ENCODE data around the gene CLEC18A. TPM values are rescaled to one million over a fixed set of nuclear protein-coding genes. Genes with fewer than 3 reads are reported as not detected.
A peak's percentile ranks its signal among the peaks of the same experiment; 100 is the strongest.
"Not testable (repeated sequence)": the region's sequence is repeated elsewhere in the genome, so short reads cannot be mapped to it uniquely, and the experiment has no call there.

Gene CLEC18A
- total RNA-seq: under 1 TPM in 2 of 4 donors, not detected in 2; 0.66 to 0.83 TPM
- 1 to 10 TPM in 1 of 3 donors, under 1 TPM in 2; 0.60 to 2.2 (median 0.69) TPM for polyA plus RNA-seq

DNA sequence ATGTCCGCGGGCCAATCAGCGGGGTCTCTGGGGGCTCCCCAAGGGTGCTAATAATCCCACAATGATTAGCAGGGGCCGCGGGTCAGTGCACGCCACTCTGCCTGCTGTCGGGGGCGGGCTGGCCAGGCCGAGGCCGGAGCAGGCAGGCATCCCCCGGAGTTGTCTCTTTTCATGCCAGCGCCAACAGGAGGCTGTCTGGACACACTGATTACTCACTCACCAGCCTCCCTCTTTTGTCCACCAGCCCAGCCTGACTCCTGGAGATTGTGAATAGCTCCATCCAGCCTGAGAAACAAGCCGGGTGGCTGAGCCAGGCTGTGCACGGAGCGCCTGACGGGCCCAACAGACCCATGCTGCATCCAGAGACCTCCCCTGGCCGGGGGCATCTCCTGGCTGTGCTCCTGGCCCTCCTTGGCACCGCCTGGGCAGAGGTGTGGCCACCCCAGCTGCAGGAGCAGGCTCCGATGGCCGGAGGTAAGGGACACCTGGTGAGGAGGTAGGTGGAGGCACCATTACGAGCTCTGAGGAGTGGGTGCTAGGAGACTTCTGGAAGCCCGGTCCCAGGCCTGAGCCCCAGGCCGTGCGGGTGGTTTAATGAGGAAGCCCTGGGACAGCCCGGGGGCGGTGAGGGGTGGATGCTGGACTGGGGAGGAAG lies at the start of gene CLEC18A:
TSS of gene CLEC18A (plus strand) at position 318 of the 655 bp plus-strand sequence. CDS start at position 351, 33 bp downstream.
- H3K9me3 ChIP-seq; H3K36me3 ChIP-seq; DNase-seq; intact Hi-C loops (cut with DNase I); H3K4me1 ChIP-seq; H3K27ac ChIP-seq; H3K27me3 ChIP-seq; H3K4me3 ChIP-seq: not testable (repeated sequence)
- WGBS, 2 donors: 74 to 76% methylated on average over 12 of the region's 26 CpGs

- 93 to 97% methylated on average over 8 of the region's 8 CpGs for WGBS, 2 donors
- DNase-seq: no peak
- H3K36me3 ChIP-seq: peaks cover 0 to 5% (median 2%) of the 10 kb centered on the region in 4 donors
- peak overlapping the region in 1 of 4 donors; percentile 32 for H3K27ac ChIP-seq
- TF ChIP-seq CTCF (IDR thresholded peaks at IDR 0.05) (no peak), POLR2AphosphoS5 (IDR thresholded peaks at IDR 0.05) (no peak), POLR2A (IDR thresholded peaks at IDR 0.05) (no peak), EP300 (IDR thresholded peaks at IDR 0.05) (no peak)
- no peak overlapping the region for H3K4me3 ChIP-seq
- no peaks in the 10 kb centered on the region for H3K9me3 ChIP-seq
- intact Hi-C loops (cut with DNase I): no loop called here
- no peaks in the 10 kb centered on the region for H3K27me3 ChIP-seq
- peaks cover 0 to 15% (median 7%) of the 10 kb centered on the region in 4 donors for H3K4me1 ChIP-seq
Observed at GRCh38 chr16:69903865-69904415, 47.2 kb upstream of the CLEC18A start.

- H3K36me3 ChIP-seq: peaks cover 0 to 12% (median 5%) of the 10 kb centered on the region in 4 donors
- DNase-seq: no peak
- no peak overlapping the region for H3K4me3 ChIP-seq
- peaks cover 0 to 15% (median 7%) of the 10 kb centered on the region in 4 donors for H3K4me1 ChIP-seq
- H3K27me3 ChIP-seq: no peaks in the 10 kb centered on the region
- no peaks in the 10 kb centered on the region for H3K9me3 ChIP-seq
- no peak overlapping the region for H3K27ac ChIP-seq
- 73 to 87% methylated on average over 9 of the region's 9 CpGs for WGBS, 2 donors
- no peak for TF ChIP-seq POLR2AphosphoS5 (IDR thresholded peaks at IDR 0.05)
- no peak for TF ChIP-seq EP300 (IDR thresholded peaks at IDR 0.05)
- no peak for TF ChIP-seq CTCF (IDR thresholded peaks at IDR 0.05)
- TF ChIP-seq POLR2A (IDR thresholded peaks at IDR 0.05): no peak
- intact Hi-C loops (cut with DNase I): no loop called here
Observed at GRCh38 chr16:69904495-69905170, 46.5 kb upstream of the CLEC18A start.

GRCh38 chr16:69905171-69905555 lies 46.0 kb upstream of the CLEC18A start:
- peaks cover 0 to 12% (median 5%) of the 10 kb centered on the region in 4 donors for H3K36me3 ChIP-seq
- H3K27me3 ChIP-seq: no peaks in the 10 kb centered on the region
- peaks cover 0 to 15% (median 7%) of the 10 kb centered on the region in 4 donors for H3K4me1 ChIP-seq
- no peak for DNase-seq
- no peak overlapping the region for H3K4me3 ChIP-seq
- H3K27ac ChIP-seq: no peak overlapping the region
- TF ChIP-seq POLR2AphosphoS5 (IDR thresholded peaks at IDR 0.05) (no peak), CTCF (IDR thresholded peaks at IDR 0.05) (no peak)
- WGBS, 2 donors: 73 to 74% methylated on average over 2 of the region's 2 CpGs
- no peaks in the 10 kb centered on the region for H3K9me3 ChIP-seq
- intact Hi-C loops (cut with DNase I): no loop called here

DNA sequence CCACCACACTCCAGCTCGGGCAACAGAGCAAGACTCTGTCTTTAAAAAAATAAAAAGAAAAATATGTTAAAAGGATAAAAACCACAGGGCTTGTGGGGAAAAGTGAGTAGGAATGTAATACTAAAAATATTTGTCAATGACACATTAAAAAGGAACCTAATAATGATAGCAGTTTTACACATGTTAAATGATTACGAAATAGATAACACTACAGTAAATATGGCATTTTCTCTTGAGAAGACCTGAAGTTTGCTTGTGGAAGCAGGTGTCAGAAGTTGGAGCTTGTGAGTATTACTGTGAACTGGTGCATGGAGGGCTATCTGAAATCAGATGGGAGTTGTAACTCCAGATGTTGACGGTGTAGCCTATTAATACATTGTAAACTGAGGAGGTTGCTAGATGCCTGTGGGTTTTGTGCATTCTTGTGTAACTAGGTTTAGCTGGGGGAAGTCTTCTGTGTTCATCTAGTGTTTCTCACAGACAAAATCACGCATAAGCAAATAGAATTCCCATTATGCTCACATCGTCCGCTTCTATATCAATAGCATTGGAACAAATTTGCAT lies 44.2 kb upstream of the CLEC18A start:
- no peak for TF ChIP-seq EP300 (IDR thresholded peaks at IDR 0.05)
- no peak for TF ChIP-seq POLR2A (IDR thresholded peaks at IDR 0.05)
- TF ChIP-seq CTCF (IDR thresholded peaks at IDR 0.05): no peak
- TF ChIP-seq POLR2AphosphoS5 (IDR thresholded peaks at IDR 0.05): no peak
- 92 to 93% methylated on average over 6 of the region's 6 CpGs for WGBS, 2 donors
- intact Hi-C loops (cut with DNase I): no loop called here

More for the DNA sequence above, 44.2 kb upstream of the CLEC18A start:
- peaks cover 0 to 19% (median 5%) of the 10 kb centered on the region in 4 donors for H3K36me3 ChIP-seq
- peaks cover 0 to 8% (median 4%) of the 10 kb centered on the region in 4 donors for H3K4me1 ChIP-seq
- no peaks in the 10 kb centered on the region for H3K9me3 ChIP-seq
- H3K27ac ChIP-seq: no peak overlapping the region
- H3K27me3 ChIP-seq: no peaks in the 10 kb centered on the region
- no peak overlapping the region for H3K4me3 ChIP-seq
- DNase-seq: no peak

Data from sigmoid colon (tissue), 7 donors.